ENCODE measurements around the gene NPIPA7.
"Not testable (repeated sequence)": the region's sequence is repeated elsewhere in the genome, so short reads cannot be mapped to it uniquely, and the experiment has no call there.

DNA sequence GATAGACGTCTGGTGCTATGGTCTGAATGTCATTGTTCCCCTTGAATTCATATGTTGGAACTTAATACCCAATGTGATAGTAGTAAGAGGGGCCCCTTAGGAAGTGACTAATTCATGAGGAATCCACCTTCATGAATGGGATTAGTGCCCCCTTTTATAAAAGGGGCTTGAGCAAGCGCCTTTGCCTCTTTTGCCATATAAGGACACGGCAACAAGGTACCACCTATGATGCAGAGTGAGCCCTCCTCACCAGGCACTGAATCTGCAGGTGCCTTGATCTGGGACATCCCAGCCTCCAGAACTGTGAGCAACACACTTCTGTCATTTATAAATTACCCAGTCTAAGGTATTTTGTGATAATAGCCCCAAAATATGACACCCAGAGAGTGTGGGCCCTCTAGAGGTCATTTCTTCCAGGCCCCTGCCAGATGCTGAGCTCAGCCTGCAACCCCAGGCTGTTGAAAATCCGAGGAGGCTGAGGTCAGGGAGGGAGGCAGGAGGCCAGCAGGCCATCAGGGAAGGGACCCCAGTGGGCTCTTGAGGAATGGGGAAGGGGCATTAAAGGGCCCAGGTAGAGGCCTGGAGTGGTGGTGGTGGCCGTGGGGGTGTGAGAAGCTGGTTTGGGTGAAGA is 39.1 kb downstream of the NPIPA7 start:
- TF ChIP-seq POLR2A, CTCF (IDR thresholded peaks at IDR 0.05): not testable (repeated sequence)
